HFFc6 (cell line): ENCODE measurements around the gene VPS52. TPM values are rescaled to one million over a fixed set of nuclear protein-coding genes. Genes with fewer than 3 reads are reported as not detected.
"Not testable (repeated sequence)": the region's sequence is repeated elsewhere in the genome, so short reads cannot be mapped to it uniquely, and the experiment has no call there.

Experiments
- DNase-seq: peaks from one replicate; pipeline ENCODE4 v3.0.0-alpha.2; 2018
- H3K27ac Mint-ChIP-seq: 2 replicates; pipeline ENCODE4 v1.8.0; 2020; ENCODE audit warnings: mild to moderate bottlenecking, mixed read lengths
- H3K27me3 Mint-ChIP-seq: 2 replicates; pipeline ENCODE4 v1.8.0; 2021; ENCODE audit warnings: mild to moderate bottlenecking, moderate library complexity, mixed read lengths; ENCODE audit not compliant: insufficient read depth
- H3K36me3 Mint-ChIP-seq: 2 replicates; pipeline ENCODE4 v1.8.0; 2021; ENCODE audit warnings: low read depth, mixed read lengths
- H3K4me1 Mint-ChIP-seq: 2 replicates; pipeline ENCODE4 v1.8.0; 2020; ENCODE audit warnings: low read depth, mixed read lengths
- H3K4me3 Mint-ChIP-seq: 2 replicates; pipeline ENCODE4 v1.8.0; 2020; ENCODE audit warnings: mild to moderate bottlenecking, moderate library complexity, mixed read lengths
- H3K9me3 Mint-ChIP-seq: 2 replicates; pipeline ENCODE4 v1.8.0; 2020; ENCODE audit warnings: mild to moderate bottlenecking, mixed read lengths
- total RNA-seq, 6 experiments: library from RNA; stranded (reverse); fragmentation: NEBNext Ultra II Directional; extraction: Animal tissue kit (Norgen Biotek cat#: 25700); gene quantifications; 2 replicates in 1 of 6; 3 replicates in 5 of 6; pipeline ENCODE4 v1.2.3, GENCODE V29; 2021
- TF ChIP-seq, protein P1 (sequence below): fragments of 200-600 bp; sonication (generic); IDR thresholded peaks from 2 replicates; pipeline ENCODE4 v1.5.0; 2021; ENCODE audit warnings: antibody characterized with exemption, mild to moderate bottlenecking

The VPS52 gene
- total RNA-seq, 6 experiments from 2014 or later: 35.7 to 51.4 (median 44.4) TPM

DNA sequence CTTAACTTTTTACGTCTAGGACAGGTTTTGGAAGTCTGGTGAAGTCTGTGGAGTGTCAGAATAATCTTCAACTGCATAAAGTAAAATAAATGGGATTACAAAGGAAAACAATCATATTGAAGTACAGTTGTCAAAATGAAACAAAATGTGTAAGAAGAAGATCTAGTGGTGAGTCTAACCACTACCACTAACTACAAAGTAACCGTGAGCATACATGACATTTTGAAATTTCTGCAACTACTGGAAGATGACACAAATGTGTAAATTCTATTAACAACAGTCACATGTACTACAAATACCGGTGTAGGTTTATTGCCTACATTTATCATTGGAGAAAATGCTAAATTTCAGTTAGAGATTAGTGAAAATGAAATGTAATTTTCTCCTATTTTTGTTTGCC is 29.7 kb downstream of the VPS52 start:
- H3K9me3 Mint-ChIP-seq: no peaks in the 10 kb centered on the region
- no peak overlapping the region for H3K4me3 Mint-ChIP-seq
- TF ChIP-seq, protein P1, sequence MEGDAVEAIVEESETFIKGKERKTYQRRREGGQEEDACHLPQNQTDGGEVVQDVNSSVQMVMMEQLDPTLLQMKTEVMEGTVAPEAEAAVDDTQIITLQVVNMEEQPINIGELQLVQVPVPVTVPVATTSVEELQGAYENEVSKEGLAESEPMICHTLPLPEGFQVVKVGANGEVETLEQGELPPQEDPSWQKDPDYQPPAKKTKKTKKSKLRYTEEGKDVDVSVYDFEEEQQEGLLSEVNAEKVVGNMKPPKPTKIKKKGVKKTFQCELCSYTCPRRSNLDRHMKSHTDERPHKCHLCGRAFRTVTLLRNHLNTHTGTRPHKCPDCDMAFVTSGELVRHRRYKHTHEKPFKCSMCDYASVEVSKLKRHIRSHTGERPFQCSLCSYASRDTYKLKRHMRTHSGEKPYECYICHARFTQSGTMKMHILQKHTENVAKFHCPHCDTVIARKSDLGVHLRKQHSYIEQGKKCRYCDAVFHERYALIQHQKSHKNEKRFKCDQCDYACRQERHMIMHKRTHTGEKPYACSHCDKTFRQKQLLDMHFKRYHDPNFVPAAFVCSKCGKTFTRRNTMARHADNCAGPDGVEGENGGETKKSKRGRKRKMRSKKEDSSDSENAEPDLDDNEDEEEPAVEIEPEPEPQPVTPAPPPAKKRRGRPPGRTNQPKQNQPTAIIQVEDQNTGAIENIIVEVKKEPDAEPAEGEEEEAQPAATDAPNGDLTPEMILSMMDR: no peak
- peaks cover 21% of the 10 kb centered on the region for H3K27me3 Mint-ChIP-seq
- no peaks in the 10 kb centered on the region for H3K36me3 Mint-ChIP-seq
- no peak for DNase-seq
- no peak overlapping the region for H3K27ac Mint-ChIP-seq
- H3K4me1 Mint-ChIP-seq: peaks cover 11% of the 10 kb centered on the region

DNA sequence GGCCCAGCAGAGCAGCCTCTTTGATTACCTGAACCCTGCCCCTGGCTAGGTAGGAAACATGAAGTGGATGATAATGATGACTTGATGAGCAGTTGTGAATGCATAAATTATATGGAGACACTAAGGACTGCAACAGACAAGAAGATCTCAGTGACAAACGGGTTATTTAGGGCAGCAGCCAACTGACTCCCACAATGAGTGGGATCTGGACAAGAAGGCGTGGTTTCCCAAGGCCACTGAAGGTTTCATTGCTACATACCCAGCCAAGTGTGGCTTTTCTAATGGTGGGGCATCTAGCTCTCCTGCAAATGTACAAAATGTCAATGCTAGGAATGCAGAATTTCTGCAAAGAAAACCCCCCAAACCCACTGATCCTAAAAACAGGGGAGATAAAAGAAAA is 33.9 kb downstream of the VPS52 start:
- TF ChIP-seq, protein P1: no peak
- Mint-ChIP-seq H3K4me1 (0 out of 2 replicates have a peak, but pooled peaks cover 6% of the 10 kb centered on the region), H3K4me3 (no peak overlapping the region), H3K27ac (no peak overlapping the region), H3K36me3 (no peaks in the 10 kb centered on the region), H3K9me3 (no peaks in the 10 kb centered on the region), H3K27me3 (peaks cover 45% of the 10 kb centered on the region)
- no peak for DNase-seq

DNA sequence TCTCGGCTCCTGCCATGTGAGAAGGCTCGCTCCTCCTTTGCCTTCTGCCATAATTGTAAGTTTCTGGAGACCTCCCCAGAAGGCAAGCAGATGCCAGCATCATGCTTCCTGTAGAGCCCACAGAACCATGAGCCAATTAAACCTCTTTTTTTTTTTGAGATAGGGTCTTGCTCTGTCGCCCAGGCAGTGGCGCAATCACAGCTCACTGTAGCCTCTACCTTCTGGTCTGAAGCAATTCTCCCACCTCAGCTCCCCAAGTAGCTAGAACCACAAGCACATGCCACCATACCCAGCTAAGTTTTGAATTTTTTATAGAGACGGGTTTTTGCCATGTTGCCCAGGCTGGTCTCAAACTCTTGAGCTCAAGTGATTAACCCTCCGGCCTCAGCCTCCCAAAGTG is 34.8 kb downstream of the VPS52 start:
- DNase-seq: no peak
- Mint-ChIP-seq H3K9me3 (no peaks in the 10 kb centered on the region), H3K4me1 (0 out of 2 replicates have a peak, but pooled peaks cover 3% of the 10 kb centered on the region), H3K27ac (no peak overlapping the region), H3K27me3 (peaks cover 41% of the 10 kb centered on the region), H3K36me3 (no peaks in the 10 kb centered on the region), H3K4me3 (no peak overlapping the region)
- TF ChIP-seq, protein P1: no peak

DNA sequence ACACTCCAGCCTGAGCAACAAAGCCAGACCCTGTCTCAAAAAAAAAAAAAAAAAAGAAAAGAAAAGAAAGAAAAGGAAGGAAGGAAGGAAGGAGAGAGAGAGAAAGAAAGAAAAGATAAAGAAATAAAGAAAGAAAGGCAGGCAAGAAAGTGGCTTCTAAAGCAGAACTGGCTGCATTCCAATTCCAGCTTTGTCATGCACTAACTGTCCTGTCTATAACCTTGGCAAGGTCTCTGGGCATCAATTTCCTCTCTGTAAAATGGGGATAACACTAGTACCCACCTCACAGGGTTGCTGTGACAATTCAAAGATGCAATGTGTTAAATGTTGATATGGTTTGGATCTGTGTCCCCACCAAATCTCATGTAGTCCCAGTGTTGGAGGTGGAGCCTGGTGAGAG is 35.3 kb downstream of the VPS52 start:
- H3K4me1 Mint-ChIP-seq: no peaks in the 10 kb centered on the region
- H3K27me3 Mint-ChIP-seq: peaks cover 45% of the 10 kb centered on the region
- H3K27ac Mint-ChIP-seq: no peak overlapping the region
- no peak for DNase-seq
- H3K4me3 Mint-ChIP-seq: no peak overlapping the region
- H3K9me3 Mint-ChIP-seq: no peaks in the 10 kb centered on the region
- H3K36me3 Mint-ChIP-seq: no peaks in the 10 kb centered on the region
- TF ChIP-seq, protein P1: no peak

DNA sequence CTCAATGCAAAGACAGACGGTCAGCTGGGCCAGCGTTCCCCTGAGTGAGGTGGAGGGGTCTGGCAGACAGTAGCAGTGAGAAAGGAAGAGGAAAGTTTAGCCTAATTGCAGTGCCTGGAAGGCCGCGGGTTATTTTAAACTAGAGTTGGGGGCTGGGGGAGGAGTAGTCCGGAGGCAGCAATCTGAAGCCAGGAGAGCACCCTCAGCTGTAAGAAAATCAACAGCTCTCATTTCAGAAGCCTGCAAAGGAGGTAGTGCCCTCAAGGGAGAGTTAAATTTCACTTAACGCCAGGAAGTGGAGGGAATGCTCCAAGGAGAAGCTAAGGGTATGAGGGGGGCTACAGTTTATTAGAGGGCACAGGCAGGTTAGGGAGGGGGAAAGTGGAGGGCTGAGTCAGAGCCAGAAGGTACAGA is 36.4 kb downstream of the VPS52 start:
- Mint-ChIP-seq H3K9me3 (no peaks in the 10 kb centered on the region), H3K4me3 (no peak overlapping the region), H3K4me1 (no peaks in the 10 kb centered on the region), H3K27me3 (peaks cover 50% of the 10 kb centered on the region), H3K36me3 (no peaks in the 10 kb centered on the region), H3K27ac (no peak overlapping the region)
- TF ChIP-seq, protein P1: no peak
- DNase-seq: no peak

DNA sequence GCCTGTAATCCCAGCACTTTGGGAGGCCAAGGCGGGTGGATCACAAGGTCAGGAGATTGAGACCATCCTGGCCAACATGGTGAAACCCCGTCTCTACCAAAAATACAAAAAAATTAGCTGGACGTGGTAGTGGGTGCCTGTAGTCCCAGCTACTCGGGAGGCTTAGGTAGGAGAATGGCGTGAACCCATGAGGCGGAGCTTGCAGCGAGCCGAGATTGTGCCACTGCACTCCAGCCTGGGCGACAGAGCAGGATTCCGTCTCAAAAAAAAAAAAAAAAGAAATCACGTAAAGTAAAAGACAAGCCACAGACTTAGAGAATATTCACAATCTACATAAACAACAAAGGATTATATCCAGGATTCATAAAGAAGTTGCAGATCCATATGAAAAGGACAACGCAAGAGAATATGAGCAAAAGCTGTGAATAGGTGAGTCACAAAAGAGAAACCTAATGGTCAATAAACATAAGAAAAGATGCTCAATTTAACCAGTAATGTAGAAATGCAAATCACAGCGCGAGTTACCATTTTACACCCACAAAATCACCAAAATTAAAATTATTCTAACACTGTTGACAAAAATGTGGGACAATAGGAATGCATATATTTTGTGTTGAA is 45.1 kb downstream of the VPS52 start:
- not testable (repeated sequence) for H3K36me3 Mint-ChIP-seq, H3K27ac Mint-ChIP-seq, DNase-seq, H3K4me1 Mint-ChIP-seq, H3K9me3 Mint-ChIP-seq, H3K4me3 Mint-ChIP-seq
- H3K27me3 Mint-ChIP-seq: peaks cover 34% of the 10 kb centered on the region
